ENCODE results near the gene WIZ.

Gene WIZ

DNA sequence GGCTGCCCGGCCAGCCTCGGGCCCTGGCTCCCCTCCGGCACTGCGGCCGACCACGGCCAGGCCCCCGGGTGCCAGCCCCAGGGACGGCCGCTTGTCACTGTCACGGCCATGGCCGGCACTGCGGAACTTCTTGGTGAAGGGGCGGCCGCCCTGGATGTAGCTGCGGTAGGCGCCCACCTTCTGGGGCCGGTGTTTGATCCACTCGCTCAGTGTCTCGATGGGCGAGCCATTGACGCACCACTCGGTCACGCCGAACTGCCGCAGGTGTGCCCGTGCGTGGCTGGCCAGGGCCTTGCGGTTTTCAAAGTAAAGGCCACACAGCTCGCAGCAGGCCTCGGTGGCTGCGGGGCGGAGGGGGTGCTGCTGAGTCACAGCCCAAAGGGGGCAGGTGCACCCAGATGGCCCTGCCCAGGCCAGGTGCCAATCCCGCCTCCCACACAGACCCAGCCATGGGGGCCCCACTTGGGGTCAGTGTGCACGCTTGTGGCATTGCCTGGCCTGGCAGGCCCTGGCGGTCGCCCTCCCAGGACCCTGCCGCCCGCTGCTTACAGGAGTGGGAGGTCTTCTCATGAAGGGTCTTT is 25.0 kb downstream of the WIZ start:
- Histone ChIP-seq H3K36me3 (ENCODE audit: insufficient read depth, low read length) (peaks cover 78% of the 10 kb centered on the region), H2AFZ (ENCODE audit: low read depth, low read length) (no peak overlapping the region), H4K20me1 (ENCODE audit: insufficient read depth, low read length) (peaks cover 34% of the 10 kb centered on the region), H3K79me2 (ENCODE audit: insufficient read depth, low read length) (peaks cover 28% of the 10 kb centered on the region), H3K9me3 (ENCODE audit: insufficient read depth, low read length, severe bottlenecking) (no peaks in the 10 kb centered on the region), H3K4me1 (ENCODE audit: insufficient read depth, low read length) (peaks cover 14% of the 10 kb centered on the region), H3K4me3 (ENCODE audit: low read depth in 1 of 2, low read length in 2 of 2) (no peak overlapping the region), H3K27me3 (ENCODE audit: insufficient read depth, low read length, poor library complexity) (no peaks in the 10 kb centered on the region), H3K4me2 (ENCODE audit: insufficient read depth, low read length) (no peak overlapping the region), H3K9ac (ENCODE audit: low read depth, low read length) (no peak overlapping the region), H3K27ac (ENCODE audit: low read length) (no peak overlapping the region)
- DNase-seq (no peak), ATAC-seq (ENCODE audit: insufficient read depth, low read depth) (no peak)
- TF ChIP-seq, protein P1, sequence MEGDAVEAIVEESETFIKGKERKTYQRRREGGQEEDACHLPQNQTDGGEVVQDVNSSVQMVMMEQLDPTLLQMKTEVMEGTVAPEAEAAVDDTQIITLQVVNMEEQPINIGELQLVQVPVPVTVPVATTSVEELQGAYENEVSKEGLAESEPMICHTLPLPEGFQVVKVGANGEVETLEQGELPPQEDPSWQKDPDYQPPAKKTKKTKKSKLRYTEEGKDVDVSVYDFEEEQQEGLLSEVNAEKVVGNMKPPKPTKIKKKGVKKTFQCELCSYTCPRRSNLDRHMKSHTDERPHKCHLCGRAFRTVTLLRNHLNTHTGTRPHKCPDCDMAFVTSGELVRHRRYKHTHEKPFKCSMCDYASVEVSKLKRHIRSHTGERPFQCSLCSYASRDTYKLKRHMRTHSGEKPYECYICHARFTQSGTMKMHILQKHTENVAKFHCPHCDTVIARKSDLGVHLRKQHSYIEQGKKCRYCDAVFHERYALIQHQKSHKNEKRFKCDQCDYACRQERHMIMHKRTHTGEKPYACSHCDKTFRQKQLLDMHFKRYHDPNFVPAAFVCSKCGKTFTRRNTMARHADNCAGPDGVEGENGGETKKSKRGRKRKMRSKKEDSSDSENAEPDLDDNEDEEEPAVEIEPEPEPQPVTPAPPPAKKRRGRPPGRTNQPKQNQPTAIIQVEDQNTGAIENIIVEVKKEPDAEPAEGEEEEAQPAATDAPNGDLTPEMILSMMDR (IDR thresholded peaks at IDR 0.05; ENCODE audit: borderline replicate concordance, extremely low read depth, low read length, poor library complexity, severe bottlenecking) = no peak
- TF ChIP-seq EZH2 (IDR thresholded peaks at IDR 0.05; ENCODE audit: borderline replicate concordance, low read depth, low read length, severe bottlenecking) = no peak

DNA sequence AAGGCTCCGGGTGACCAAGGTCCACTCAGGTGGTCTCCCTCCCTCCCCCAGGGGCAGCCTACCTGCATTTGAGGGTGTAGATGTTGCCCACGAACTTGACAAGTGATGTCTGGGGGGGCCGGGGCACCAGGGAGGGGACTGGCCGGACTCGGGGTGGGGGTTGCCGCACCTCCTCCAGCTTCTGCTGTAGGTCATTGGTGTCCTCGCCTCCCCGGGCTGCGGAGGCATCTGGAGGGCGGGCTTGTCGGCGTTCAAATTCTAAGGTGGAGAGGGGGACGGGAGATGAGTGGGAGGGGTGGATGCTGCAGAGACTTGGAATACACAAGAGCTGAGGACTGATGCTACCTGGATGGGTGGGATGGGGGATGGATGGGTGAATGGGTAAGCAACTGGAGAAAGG is 25.6 kb downstream of the WIZ start:
- DNase-seq = no peak
- Histone ChIP-seq H3K9ac (ENCODE audit: low read depth, low read length) (no peak overlapping the region), H3K4me1 (ENCODE audit: insufficient read depth, low read length) (peaks cover 16% of the 10 kb centered on the region), H3K4me3 (ENCODE audit: low read depth in 1 of 2, low read length in 2 of 2) (no peak overlapping the region), H2AFZ (ENCODE audit: low read depth, low read length) (no peak overlapping the region), H3K4me2 (ENCODE audit: insufficient read depth, low read length) (no peak overlapping the region), H3K27ac (ENCODE audit: low read length) (no peak overlapping the region), H4K20me1 (ENCODE audit: insufficient read depth, low read length) (peaks cover 29% of the 10 kb centered on the region), H3K79me2 (ENCODE audit: insufficient read depth, low read length) (peaks cover 21% of the 10 kb centered on the region), H3K27me3 (ENCODE audit: insufficient read depth, low read length, poor library complexity) (no peaks in the 10 kb centered on the region), H3K9me3 (ENCODE audit: insufficient read depth, low read length, severe bottlenecking) (no peaks in the 10 kb centered on the region), H3K36me3 (ENCODE audit: insufficient read depth, low read length) (peaks cover 72% of the 10 kb centered on the region)
- TF ChIP-seq, protein P1 (IDR thresholded peaks at IDR 0.05; ENCODE audit: borderline replicate concordance, extremely low read depth, low read length, poor library complexity, severe bottlenecking) = no peak
- TF ChIP-seq EZH2 (IDR thresholded peaks at IDR 0.05; ENCODE audit: borderline replicate concordance, low read depth, low read length, severe bottlenecking) = no peak
- no peak for ATAC-seq (ENCODE audit: insufficient read depth, low read depth)

DNA sequence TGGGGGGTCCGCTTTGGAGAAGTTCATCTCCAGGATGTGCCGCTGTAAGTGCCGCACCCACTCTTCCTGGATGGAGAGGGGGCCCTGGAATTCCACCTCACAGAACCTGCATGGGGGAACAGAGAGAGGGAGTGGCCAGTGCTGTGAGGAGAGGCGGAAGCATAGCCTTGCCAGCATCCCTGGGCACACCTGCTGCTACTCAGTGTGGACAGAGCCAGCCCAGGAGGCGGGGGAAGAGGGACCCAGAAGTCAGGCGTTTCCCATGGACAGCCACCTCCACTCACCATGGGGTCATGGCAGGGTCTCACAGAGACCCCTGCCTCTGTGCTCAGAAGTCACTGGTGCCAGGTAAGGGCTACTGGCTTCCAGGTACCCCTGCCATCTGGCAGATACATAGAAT is 26.6 kb downstream of the WIZ start:
- ATAC-seq (ENCODE audit: insufficient read depth, low read depth) = no peak
- H4K20me1 ChIP-seq (ENCODE audit: insufficient read depth, low read length) = peaks cover 19% of the 10 kb centered on the region

More for the DNA sequence above, 26.6 kb downstream of the WIZ start:
- no peak for DNase-seq
- Histone ChIP-seq H3K9ac (ENCODE audit: low read depth, low read length) (no peak overlapping the region), H3K4me1 (ENCODE audit: insufficient read depth, low read length) (peaks cover 13% of the 10 kb centered on the region), H3K9me3 (ENCODE audit: insufficient read depth, low read length, severe bottlenecking) (no peaks in the 10 kb centered on the region), H3K36me3 (ENCODE audit: insufficient read depth, low read length) (peaks cover 62% of the 10 kb centered on the region), H3K79me2 (ENCODE audit: insufficient read depth, low read length) (peaks cover 18% of the 10 kb centered on the region), H3K27ac (ENCODE audit: low read length) (no peak overlapping the region), H2AFZ (ENCODE audit: low read depth, low read length) (no peak overlapping the region), H3K27me3 (ENCODE audit: insufficient read depth, low read length, poor library complexity) (no peaks in the 10 kb centered on the region), H3K4me2 (ENCODE audit: insufficient read depth, low read length) (no peak overlapping the region), H3K4me3 (ENCODE audit: low read depth in 1 of 2, low read length in 2 of 2) (no peak overlapping the region)
- TF ChIP-seq EZH2 (IDR thresholded peaks at IDR 0.05; ENCODE audit: borderline replicate concordance, low read depth, low read length, severe bottlenecking) = no peak
- TF ChIP-seq, protein P1 (IDR thresholded peaks at IDR 0.05; ENCODE audit: borderline replicate concordance, extremely low read depth, low read length, poor library complexity, severe bottlenecking) = no peak
